ENCODE results near the gene FGL2.
"Not testable (repeated sequence)": the region's sequence is repeated elsewhere in the genome, so short reads cannot be mapped to it uniquely, and the experiment has no call there.

The FGL2 gene

DNA sequence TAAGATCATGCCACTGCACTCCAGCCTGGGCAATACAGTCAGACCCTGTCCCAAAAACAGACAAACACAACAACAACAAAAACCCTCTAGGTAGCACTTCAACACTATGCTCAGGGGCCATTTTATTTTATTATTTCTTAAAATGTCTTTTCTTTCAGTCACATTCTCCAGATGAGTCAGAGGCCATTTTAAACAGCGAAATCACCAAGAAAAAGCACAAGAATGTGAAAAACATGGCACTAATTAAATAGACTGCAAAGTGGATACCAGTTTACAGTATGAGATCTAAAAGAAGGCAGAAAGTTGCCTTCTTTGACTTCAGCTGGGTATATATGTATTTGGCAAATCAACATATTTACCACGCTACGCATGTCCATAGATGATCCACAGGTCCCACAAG lies 6.1 kb upstream of the FGL2 start:
- Histone ChIP-seq H3K36me3 (ENCODE audit: control insufficient read depth, insufficient read depth, low read length) (peaks cover 4% of the 10 kb centered on the region), H3K9ac (ENCODE audit: low read depth, low read length) (no peak overlapping the region), H3K4me1 (ENCODE audit: control insufficient read depth, insufficient read depth, low read length) (no peaks in the 10 kb centered on the region), H3K9me3 (ENCODE audit: control insufficient read depth, insufficient read depth, low read length) (peaks cover 13% of the 10 kb centered on the region), H3K4me3 (ENCODE audit: low read depth, low read length) (no peak overlapping the region), H3K27me3 (ENCODE audit: control insufficient read depth, insufficient read depth, low read length) (no peaks in the 10 kb centered on the region)

DNA sequence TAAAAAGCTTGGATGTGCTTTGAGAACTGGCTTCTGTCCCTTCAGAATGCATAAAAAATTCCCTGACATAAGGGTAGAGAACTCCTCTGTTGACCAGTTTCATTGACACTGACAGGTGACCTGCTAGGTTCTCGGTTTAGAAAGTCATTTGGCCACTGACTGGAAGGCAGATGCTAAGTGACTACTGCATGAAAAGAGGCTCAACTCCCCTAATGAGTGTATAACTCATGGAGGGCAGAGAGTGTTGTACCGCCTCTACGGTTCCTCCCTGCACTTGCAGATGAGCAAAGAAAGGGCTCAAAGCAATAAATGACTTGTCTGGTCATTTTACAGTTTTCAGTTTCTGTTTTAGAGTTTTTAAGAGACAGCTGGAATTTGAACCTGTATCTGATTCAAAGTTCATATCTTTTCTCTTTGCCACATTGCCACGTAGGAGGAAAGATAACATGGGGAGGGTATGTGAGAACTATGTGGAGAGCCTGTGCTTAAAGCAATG lies 2.9 kb upstream of the FGL2 start:
- Histone ChIP-seq H3K9ac (ENCODE audit: low read depth, low read length) (no peak overlapping the region), H3K27me3 (ENCODE audit: control insufficient read depth, insufficient read depth, low read length) (no peaks in the 10 kb centered on the region), H3K4me1 (ENCODE audit: control insufficient read depth, insufficient read depth, low read length) (no peaks in the 10 kb centered on the region), H3K9me3 (ENCODE audit: control insufficient read depth, insufficient read depth, low read length) (peaks cover under 1% of the 10 kb centered on the region), H3K36me3 (ENCODE audit: control insufficient read depth, insufficient read depth, low read length) (no peaks in the 10 kb centered on the region), H3K4me3 (ENCODE audit: low read depth, low read length) (no peak overlapping the region)

DNA sequence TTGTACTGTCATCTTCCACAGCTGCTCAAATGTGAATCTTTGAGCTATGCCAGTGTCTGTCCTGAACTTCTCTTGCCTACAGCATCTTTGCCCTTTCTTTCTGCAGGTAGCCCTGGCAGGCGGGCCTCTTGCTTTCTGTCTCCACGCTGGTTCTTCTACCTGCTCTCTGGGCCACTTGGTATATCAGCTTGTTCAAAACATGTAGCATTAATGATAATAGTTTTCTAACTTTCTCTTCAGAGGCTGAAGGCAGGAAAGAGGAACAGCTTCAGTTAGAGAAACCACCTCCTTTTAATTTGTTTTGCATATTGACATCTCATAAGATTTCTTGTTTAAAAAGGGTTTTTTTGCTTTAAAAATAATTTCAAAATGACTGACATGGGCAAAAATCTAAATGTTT lies 923 bp upstream of the FGL2 start:
- H3K9me3 ChIP-seq (ENCODE audit: control insufficient read depth, insufficient read depth, low read length) = no peaks in the 10 kb centered on the region
- H3K9ac ChIP-seq (ENCODE audit: low read depth, low read length) = no peak overlapping the region
- no peaks in the 10 kb centered on the region for H3K4me1 ChIP-seq (ENCODE audit: control insufficient read depth, insufficient read depth, low read length)
- no peaks in the 10 kb centered on the region for H3K27me3 ChIP-seq (ENCODE audit: control insufficient read depth, insufficient read depth, low read length)
- no peaks in the 10 kb centered on the region for H3K36me3 ChIP-seq (ENCODE audit: control insufficient read depth, insufficient read depth, low read length)
- H3K4me3 ChIP-seq (ENCODE audit: low read depth, low read length) = no peak overlapping the region

DNA sequence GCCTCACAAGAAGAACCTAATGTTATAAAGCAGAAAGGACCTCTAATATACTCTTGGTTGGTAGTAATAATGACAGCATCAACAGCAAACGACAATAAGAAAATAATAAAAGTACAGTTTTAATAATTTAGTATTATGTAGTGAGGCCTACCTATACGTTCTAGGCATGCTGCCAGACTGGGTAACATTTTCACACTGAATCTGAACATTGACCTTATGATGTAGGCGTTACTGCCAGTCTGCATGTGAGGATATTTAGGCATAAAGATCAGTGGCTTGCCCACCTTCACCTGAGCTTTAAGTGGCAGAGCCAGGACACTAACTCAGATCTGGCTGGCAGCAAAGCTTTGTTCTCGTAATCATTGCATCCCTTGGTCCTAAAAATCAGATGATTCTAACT lies 2.5 kb downstream of the FGL2 start:
- H3K36me3 ChIP-seq (ENCODE audit: control insufficient read depth, insufficient read depth, low read length) = no peaks in the 10 kb centered on the region

DNA sequence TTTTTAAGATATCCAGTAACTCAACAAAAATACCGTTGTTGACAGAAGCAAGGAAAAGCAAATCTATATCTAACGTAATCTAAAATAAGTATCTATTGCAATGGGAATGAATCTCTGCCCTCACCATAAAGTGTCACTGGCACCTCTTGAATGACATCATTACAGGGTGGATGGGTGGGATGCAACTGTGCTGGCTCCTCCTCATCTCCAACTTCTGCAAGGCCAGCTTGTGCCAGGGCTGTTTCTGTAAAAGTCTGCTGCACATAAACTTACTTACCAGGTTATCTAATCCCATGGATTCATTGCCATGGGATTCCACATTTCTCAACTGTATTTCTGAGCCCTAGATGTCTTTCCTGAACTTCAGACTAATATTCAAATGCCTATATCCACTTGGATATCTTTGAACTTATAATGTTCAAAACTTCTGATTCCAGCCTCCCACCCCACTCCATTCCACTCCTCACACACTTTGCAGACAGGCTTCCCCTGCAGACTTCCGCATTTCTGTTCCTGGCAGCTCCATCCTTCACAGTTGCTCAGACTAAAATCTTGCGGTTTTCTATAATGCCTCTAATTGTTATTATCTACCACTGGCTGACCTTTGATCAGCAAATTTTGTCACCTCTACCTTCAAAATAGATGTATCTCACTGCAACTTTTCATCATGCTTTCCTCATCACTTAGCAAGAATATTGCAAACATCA lies 10.7 kb downstream of the FGL2 start:
- Histone ChIP-seq H3K4me1 (ENCODE audit: control insufficient read depth, insufficient read depth, low read length) (no peaks in the 10 kb centered on the region), H3K27me3 (ENCODE audit: control insufficient read depth, insufficient read depth, low read length) (no peaks in the 10 kb centered on the region), H3K4me3 (ENCODE audit: low read depth, low read length) (no peak overlapping the region), H3K9ac (ENCODE audit: low read depth, low read length) (no peak overlapping the region), H3K9me3 (ENCODE audit: control insufficient read depth, insufficient read depth, low read length) (no peaks in the 10 kb centered on the region), H3K36me3 (ENCODE audit: control insufficient read depth, insufficient read depth, low read length) (no peaks in the 10 kb centered on the region)

More for the DNA sequence above, 2.5 kb downstream of the FGL2 start:
- H3K4me3 ChIP-seq (ENCODE audit: low read depth, low read length) = no peak overlapping the region
- no peak overlapping the region for H3K9ac ChIP-seq (ENCODE audit: low read depth, low read length)
- no peaks in the 10 kb centered on the region for H3K27me3 ChIP-seq (ENCODE audit: control insufficient read depth, insufficient read depth, low read length)
- H3K9me3 ChIP-seq (ENCODE audit: control insufficient read depth, insufficient read depth, low read length) = no peaks in the 10 kb centered on the region
- H3K4me1 ChIP-seq (ENCODE audit: control insufficient read depth, insufficient read depth, low read length) = no peaks in the 10 kb centered on the region

DNA sequence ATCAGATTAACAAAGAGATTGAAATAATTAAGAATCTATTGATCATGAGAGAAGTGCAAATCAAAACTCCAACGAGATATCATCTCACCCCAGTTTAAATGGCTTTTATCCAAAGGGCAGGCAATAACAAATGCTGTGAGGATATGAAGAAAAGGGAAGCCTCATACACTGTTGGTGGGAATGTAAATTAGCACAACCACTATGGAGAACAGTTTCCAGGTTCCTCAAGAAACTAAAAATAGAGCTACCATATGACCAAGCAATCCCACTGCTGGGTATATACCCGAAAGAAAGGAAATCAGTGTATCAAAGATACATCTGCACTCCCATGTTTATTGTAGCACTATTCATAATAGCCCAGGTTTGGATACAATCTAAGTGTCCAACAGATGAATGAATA lies 13.8 kb downstream of the FGL2 start:
- H3K4me3 ChIP-seq (ENCODE audit: low read depth, low read length) = no peak overlapping the region

DNA sequence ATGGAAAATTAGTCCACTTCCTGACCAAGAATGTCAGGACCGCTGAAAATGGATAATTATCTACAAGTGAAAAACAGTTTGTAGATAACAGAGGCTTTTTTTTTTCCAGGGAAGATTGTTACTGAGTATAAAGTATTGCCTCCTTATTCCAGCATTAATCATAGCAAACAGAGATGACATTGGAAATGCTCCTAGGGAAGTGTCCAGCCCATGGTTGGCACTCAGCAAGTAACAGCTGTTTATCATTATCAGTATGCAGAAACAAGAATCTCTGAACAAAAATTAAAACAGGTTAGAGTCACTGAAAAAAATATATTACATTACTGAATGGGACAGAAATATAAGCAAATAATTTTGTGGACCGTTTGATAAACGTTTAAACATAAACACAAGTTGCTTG lies 14.6 kb downstream of the FGL2 start:
- no peak overlapping the region for H3K4me3 ChIP-seq (ENCODE audit: low read depth, low read length)
- H3K9ac ChIP-seq (ENCODE audit: low read depth, low read length) = no peak overlapping the region
- no peaks in the 10 kb centered on the region for H3K27me3 ChIP-seq (ENCODE audit: control insufficient read depth, insufficient read depth, low read length)
- H3K9me3 ChIP-seq (ENCODE audit: control insufficient read depth, insufficient read depth, low read length) = no peaks in the 10 kb centered on the region
- H3K4me1 ChIP-seq (ENCODE audit: control insufficient read depth, insufficient read depth, low read length) = no peaks in the 10 kb centered on the region
- no peaks in the 10 kb centered on the region for H3K36me3 ChIP-seq (ENCODE audit: control insufficient read depth, insufficient read depth, low read length)

More for the DNA sequence above, 13.8 kb downstream of the FGL2 start:
- Histone ChIP-seq H3K9ac (ENCODE audit: low read depth, low read length) (no peak overlapping the region), H3K36me3 (ENCODE audit: control insufficient read depth, insufficient read depth, low read length) (no peaks in the 10 kb centered on the region), H3K9me3 (ENCODE audit: control insufficient read depth, insufficient read depth, low read length) (no peaks in the 10 kb centered on the region), H3K27me3 (ENCODE audit: control insufficient read depth, insufficient read depth, low read length) (no peaks in the 10 kb centered on the region), H3K4me1 (ENCODE audit: control insufficient read depth, insufficient read depth, low read length) (no peaks in the 10 kb centered on the region)

DNA sequence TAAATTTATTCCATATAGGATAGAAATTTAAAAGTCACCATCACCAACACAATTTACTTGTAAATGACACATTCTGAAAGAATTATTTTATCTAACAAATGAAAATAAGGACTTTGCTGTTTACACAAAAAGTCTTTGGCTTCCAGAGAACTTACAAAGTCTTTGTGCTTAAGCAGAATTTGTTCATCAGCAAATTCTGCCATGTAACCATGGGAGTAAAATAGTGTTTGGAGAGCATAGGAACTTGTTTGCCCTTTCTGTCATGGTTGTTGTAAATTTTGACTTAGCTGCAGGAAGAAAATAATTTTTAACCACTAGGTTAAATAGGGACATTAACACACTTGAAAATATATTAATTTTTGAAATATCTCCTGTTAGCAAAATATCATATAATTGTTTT lies 15.2 kb downstream of the FGL2 start:
- Histone ChIP-seq H3K27me3 (ENCODE audit: control insufficient read depth, insufficient read depth, low read length) (no peaks in the 10 kb centered on the region), H3K4me3 (ENCODE audit: low read depth, low read length) (no peak overlapping the region), H3K9ac (ENCODE audit: low read depth, low read length) (no peak overlapping the region), H3K9me3 (ENCODE audit: control insufficient read depth, insufficient read depth, low read length) (no peaks in the 10 kb centered on the region), H3K4me1 (ENCODE audit: control insufficient read depth, insufficient read depth, low read length) (no peaks in the 10 kb centered on the region), H3K36me3 (ENCODE audit: control insufficient read depth, insufficient read depth, low read length) (no peaks in the 10 kb centered on the region)

DNA sequence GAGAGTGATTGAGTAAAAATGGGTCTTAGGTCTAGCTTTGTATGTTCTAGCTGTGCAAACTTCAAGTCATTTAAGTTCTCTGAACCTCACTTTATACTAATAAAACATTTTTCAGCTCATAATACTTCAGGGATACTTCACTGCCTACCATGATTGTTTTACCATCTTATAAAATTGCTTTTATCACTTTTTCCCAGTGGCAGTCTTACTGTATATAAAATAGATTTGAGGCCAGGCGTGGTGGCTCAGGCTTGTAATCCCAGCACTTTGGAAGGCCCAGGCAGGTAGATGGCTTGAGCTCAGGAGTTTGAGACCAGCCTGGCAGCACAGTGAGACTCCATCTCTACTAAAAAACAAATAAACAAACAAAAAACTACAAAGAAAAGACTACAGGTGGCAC lies 17.4 kb downstream of the FGL2 start:
- no peaks in the 10 kb centered on the region for H3K27me3 ChIP-seq (ENCODE audit: control insufficient read depth, insufficient read depth, low read length)
- H3K36me3 ChIP-seq (ENCODE audit: control insufficient read depth, insufficient read depth, low read length) = no peaks in the 10 kb centered on the region
- no peak overlapping the region for H3K4me3 ChIP-seq (ENCODE audit: low read depth, low read length)
- H3K9ac ChIP-seq (ENCODE audit: low read depth, low read length) = no peak overlapping the region
- H3K9me3 ChIP-seq (ENCODE audit: control insufficient read depth, insufficient read depth, low read length) = no peaks in the 10 kb centered on the region
- no peaks in the 10 kb centered on the region for H3K4me1 ChIP-seq (ENCODE audit: control insufficient read depth, insufficient read depth, low read length)

DNA sequence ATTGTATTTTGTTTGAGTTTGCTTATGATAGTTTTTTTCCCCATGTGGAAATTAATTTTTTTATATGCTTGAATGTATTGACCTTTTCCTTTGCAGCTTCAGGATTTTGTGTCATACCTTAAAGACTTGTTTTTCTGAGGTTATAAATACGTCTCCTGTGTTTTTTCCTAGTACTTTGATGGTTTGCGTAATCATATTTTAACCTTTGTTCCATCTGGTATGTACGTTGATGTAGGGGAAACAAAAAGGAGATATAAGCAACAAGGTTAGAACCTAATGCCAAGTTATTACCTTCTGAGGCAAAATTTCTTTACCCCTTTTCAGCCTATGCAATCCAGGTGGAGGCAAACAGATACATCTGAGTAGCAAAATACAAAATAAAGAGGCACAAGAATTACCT lies 17.9 kb downstream of the FGL2 start:
- no peak overlapping the region for H3K9ac ChIP-seq (ENCODE audit: low read depth, low read length)
- H3K4me1 ChIP-seq (ENCODE audit: control insufficient read depth, insufficient read depth, low read length) = no peaks in the 10 kb centered on the region
- H3K27me3 ChIP-seq (ENCODE audit: control insufficient read depth, insufficient read depth, low read length) = no peaks in the 10 kb centered on the region
- H3K36me3 ChIP-seq (ENCODE audit: control insufficient read depth, insufficient read depth, low read length) = no peaks in the 10 kb centered on the region
- H3K4me3 ChIP-seq (ENCODE audit: low read depth, low read length) = no peak overlapping the region
- H3K9me3 ChIP-seq (ENCODE audit: control insufficient read depth, insufficient read depth, low read length) = no peaks in the 10 kb centered on the region

DNA sequence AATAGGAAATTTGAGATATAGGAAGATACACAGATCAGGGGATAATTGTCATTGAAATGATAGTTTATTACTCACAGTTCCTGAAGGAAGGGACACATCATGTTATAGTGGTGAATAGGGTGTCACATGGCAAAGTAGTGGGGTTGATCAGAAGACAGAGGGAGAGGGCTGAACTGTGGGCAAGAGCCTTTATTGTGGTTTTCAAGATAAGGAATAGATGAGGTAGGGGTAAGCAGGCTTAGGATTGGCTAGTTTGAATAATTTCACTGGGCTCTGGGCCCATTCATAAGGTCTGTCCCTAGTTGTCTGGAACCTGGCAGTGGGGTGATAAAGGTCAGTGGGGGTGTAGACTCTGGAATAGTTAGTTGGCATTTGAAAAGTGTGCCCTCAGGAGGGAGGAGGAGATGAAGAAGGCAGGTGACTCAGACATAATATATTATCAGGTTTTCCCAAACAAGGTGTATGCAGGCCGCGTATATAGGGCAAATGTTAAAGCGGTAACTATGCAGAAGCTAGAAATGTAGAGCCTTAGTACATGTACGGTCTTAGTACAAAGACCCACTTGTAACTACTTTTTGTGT lies 18.5 kb downstream of the FGL2 start:
- Histone ChIP-seq H3K9me3 (ENCODE audit: control insufficient read depth, insufficient read depth, low read length) (no peaks in the 10 kb centered on the region), H3K4me1 (ENCODE audit: control insufficient read depth, insufficient read depth, low read length) (no peaks in the 10 kb centered on the region), H3K4me3 (ENCODE audit: low read depth, low read length) (no peak overlapping the region), H3K36me3 (ENCODE audit: control insufficient read depth, insufficient read depth, low read length) (no peaks in the 10 kb centered on the region), H3K27me3 (ENCODE audit: control insufficient read depth, insufficient read depth, low read length) (no peaks in the 10 kb centered on the region), H3K9ac (ENCODE audit: low read depth, low read length) (no peak overlapping the region)

DNA sequence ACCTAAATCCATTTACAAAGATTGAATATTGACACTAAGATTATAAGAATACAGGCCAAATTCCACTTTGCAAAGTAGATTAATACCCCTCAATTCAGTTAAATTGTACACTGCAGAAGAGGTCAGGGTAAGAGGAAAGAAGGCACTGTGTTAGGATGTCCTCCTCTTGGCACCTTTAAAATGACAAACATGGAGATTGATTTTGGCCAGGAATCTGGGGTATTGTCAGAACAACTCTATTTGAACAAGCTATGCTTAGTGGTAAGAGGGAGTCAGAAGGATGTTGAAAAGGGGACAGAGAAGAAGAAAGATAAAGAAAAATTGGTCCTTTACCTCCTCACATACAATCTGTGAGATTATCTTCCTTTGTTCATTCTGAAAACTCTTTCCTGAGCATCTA lies 21.6 kb downstream of the FGL2 start:
- not testable (repeated sequence) for H3K9me3 ChIP-seq (ENCODE audit: control insufficient read depth, insufficient read depth, low read length); H3K9ac ChIP-seq (ENCODE audit: low read depth, low read length); H3K4me3 ChIP-seq (ENCODE audit: low read depth, low read length); H3K27me3 ChIP-seq (ENCODE audit: control insufficient read depth, insufficient read depth, low read length); H3K36me3 ChIP-seq (ENCODE audit: control insufficient read depth, insufficient read depth, low read length); H3K4me1 ChIP-seq (ENCODE audit: control insufficient read depth, insufficient read depth, low read length)
